ENCODE results near the gene UBE2D3. TPM values are rescaled to one million over a fixed set of nuclear protein-coding genes. Genes with fewer than 3 reads are reported as not detected.

UBE2D3 gene
- total and polyA plus RNA-seq, 2 experiments from 2014 or later = 277 to 418 TPM

DNA sequence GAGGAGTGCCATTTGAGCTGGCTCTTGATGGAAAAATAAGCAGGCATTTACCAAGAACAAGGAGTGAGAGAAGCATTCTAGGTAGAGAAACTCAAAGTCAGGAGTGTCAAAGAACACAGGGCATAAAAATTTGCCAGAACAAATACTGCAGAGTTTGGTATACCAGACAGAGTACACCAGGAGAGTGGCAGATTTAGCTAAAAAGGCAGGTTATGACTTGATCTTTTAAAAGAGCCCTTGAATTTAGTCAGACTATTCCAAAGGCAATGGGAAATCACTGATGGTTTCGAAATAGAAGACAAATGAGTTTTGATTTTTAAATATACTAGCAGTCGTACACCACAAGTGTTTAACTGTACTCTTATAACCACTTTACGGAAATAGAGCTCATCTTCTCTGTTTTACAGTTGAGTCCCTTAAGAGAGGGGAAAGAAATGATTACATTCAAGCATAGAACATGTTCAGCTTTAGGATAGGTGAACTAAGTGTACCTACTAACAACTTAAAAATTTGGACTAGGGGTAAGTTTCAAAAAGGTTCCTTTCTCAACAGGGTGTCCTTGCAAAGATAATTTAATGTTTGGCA is 10.2 kb downstream of the UBE2D3 start:
- peaks cover 25% of the 10 kb centered on the region for H3K4me1 ChIP-seq (ENCODE audit: insufficient read depth)
- peaks cover 100% of the 10 kb centered on the region for H3K79me2 ChIP-seq
- peaks cover 100% of the 10 kb centered on the region for H4K20me1 ChIP-seq (ENCODE audit: insufficient read depth, poor library complexity, severe bottlenecking)
- no peaks in the 10 kb centered on the region for H3K9me2 ChIP-seq (replicated peaks; ENCODE audit: insufficient read depth)
- peak overlapping the region; percentile 39 for H3K4me2 ChIP-seq
- peak overlapping the region; percentile 11 for H3K27ac ChIP-seq
- TF ChIP-seq EZH2 (IDR thresholded peaks at IDR 0.05; ENCODE audit: borderline replicate concordance) (no peak), EZH2phosphoT487 (IDR thresholded peaks at IDR 0.05; ENCODE audit: low read depth, severe bottlenecking, unreplicated experiment) (no peak)
- TF ChIP-seq, protein P1, sequence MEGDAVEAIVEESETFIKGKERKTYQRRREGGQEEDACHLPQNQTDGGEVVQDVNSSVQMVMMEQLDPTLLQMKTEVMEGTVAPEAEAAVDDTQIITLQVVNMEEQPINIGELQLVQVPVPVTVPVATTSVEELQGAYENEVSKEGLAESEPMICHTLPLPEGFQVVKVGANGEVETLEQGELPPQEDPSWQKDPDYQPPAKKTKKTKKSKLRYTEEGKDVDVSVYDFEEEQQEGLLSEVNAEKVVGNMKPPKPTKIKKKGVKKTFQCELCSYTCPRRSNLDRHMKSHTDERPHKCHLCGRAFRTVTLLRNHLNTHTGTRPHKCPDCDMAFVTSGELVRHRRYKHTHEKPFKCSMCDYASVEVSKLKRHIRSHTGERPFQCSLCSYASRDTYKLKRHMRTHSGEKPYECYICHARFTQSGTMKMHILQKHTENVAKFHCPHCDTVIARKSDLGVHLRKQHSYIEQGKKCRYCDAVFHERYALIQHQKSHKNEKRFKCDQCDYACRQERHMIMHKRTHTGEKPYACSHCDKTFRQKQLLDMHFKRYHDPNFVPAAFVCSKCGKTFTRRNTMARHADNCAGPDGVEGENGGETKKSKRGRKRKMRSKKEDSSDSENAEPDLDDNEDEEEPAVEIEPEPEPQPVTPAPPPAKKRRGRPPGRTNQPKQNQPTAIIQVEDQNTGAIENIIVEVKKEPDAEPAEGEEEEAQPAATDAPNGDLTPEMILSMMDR (IDR thresholded peaks at IDR 0.05; ENCODE audit: poor library complexity) = no peak
- H3K27me3 ChIP-seq = no peaks in the 10 kb centered on the region
- no peaks in the 10 kb centered on the region for H3K9me3 ChIP-seq (ENCODE audit: low read depth)
- WGBS (ENCODE audit: low lambda C conversion rate, missing lambda C conversion rate) = 88% methylated on average over 3 of the region's 3 CpGs
- no peak overlapping the region for H2AFZ ChIP-seq
- no peaks in the 10 kb centered on the region for H3K36me3 ChIP-seq (replicated peaks; ENCODE audit: insufficient read depth, low read depth)
- H3K4me3 ChIP-seq = no peak overlapping the region
- DNase-seq (ENCODE audit: low spot score) = no peak

DNA sequence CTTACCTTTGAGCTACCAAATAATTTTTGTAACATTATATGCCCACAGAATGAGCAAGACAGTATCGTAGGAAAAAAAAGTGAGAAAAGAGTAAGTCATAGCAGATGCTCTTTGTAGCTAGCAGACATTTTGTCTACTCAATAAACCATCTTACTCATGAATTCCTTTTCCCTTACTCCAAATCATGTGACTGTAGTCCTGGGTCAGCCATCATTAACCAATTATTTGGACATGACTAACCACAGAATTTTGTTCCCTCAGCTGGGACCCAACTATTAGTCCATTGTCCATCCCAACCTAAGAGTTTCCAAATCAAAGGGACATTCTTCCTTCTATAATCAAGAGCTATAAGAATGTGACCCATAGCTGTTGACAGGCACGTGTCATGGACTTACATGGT is 11.4 kb downstream of the UBE2D3 start:
- TF ChIP-seq EZH2 (IDR thresholded peaks at IDR 0.05; ENCODE audit: borderline replicate concordance) = no peak
- TF ChIP-seq EZH2phosphoT487 (IDR thresholded peaks at IDR 0.05; ENCODE audit: low read depth, severe bottlenecking, unreplicated experiment) = no peak
- TF ChIP-seq, protein P1 (IDR thresholded peaks at IDR 0.05; ENCODE audit: poor library complexity) = no peak
- H3K36me3 ChIP-seq (replicated peaks; ENCODE audit: insufficient read depth, low read depth) = no peaks in the 10 kb centered on the region
- 91% methylated on average over 2 of the region's 2 CpGs for WGBS (ENCODE audit: low lambda C conversion rate, missing lambda C conversion rate)
- H2AFZ ChIP-seq = no peak overlapping the region
- peaks cover 100% of the 10 kb centered on the region for H4K20me1 ChIP-seq (ENCODE audit: insufficient read depth, poor library complexity, severe bottlenecking)
- peaks cover 100% of the 10 kb centered on the region for H3K79me2 ChIP-seq
- H3K4me1 ChIP-seq (ENCODE audit: insufficient read depth) = peaks cover 21% of the 10 kb centered on the region
- H3K4me3 ChIP-seq = no peak overlapping the region
- no peaks in the 10 kb centered on the region for H3K27me3 ChIP-seq
- H3K9me2 ChIP-seq (replicated peaks; ENCODE audit: insufficient read depth) = no peaks in the 10 kb centered on the region
- no peak overlapping the region for H3K4me2 ChIP-seq
- H3K9me3 ChIP-seq (ENCODE audit: low read depth) = no peaks in the 10 kb centered on the region
- H3K27ac ChIP-seq = peak overlapping the region; percentile 3
- DNase-seq (ENCODE audit: low spot score) = peak; percentile 8

DNA sequence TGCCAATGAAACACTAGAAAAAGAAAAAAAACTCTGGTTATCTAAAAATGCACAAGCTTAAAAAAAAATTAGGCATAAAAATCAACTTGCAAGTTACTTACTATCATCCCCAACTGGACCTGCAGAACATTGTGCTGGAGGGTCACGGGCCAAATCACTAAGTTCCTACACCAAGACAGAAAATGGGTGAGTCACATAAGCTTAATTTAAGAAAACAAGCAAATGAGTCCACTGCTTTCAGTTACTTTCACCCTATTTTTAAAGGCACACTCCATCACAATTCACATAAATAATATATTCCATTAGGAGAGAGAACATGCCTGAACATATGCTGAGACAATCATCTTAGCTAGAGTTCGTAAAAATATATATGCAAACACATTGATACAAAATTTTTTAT is 17.7 kb downstream of the UBE2D3 start:
- no peaks in the 10 kb centered on the region for H3K27me3 ChIP-seq
- H3K4me1 ChIP-seq (ENCODE audit: insufficient read depth) = no peaks in the 10 kb centered on the region
- no peaks in the 10 kb centered on the region for H3K36me3 ChIP-seq (replicated peaks; ENCODE audit: insufficient read depth, low read depth)
- H3K79me2 ChIP-seq = peaks cover 100% of the 10 kb centered on the region
- H4K20me1 ChIP-seq (ENCODE audit: insufficient read depth, poor library complexity, severe bottlenecking) = peaks cover 94% of the 10 kb centered on the region
- WGBS (ENCODE audit: low lambda C conversion rate, missing lambda C conversion rate) = 91% methylated on average over 2 of the region's 2 CpGs
- no peak overlapping the region for H3K4me3 ChIP-seq
- TF ChIP-seq EZH2phosphoT487 (IDR thresholded peaks at IDR 0.05; ENCODE audit: low read depth, severe bottlenecking, unreplicated experiment) (no peak), EZH2 (IDR thresholded peaks at IDR 0.05; ENCODE audit: borderline replicate concordance) (no peak)
- TF ChIP-seq, protein P1 (IDR thresholded peaks at IDR 0.05; ENCODE audit: poor library complexity) = no peak
- no peak overlapping the region for H2AFZ ChIP-seq
- no peak overlapping the region for H3K4me2 ChIP-seq
- H3K27ac ChIP-seq = no peak overlapping the region
- H3K9me2 ChIP-seq (replicated peaks; ENCODE audit: insufficient read depth) = no peaks in the 10 kb centered on the region
- H3K9me3 ChIP-seq (ENCODE audit: low read depth) = no peaks in the 10 kb centered on the region
- no peak for DNase-seq (ENCODE audit: low spot score)

Measured in hepatocyte (in vitro differentiated cells).